H9 (cell line): ENCODE measurements around the gene GLMP. TPM values are rescaled to one million over a fixed set of nuclear protein-coding genes. Genes with fewer than 3 reads are reported as not detected.
A peak's percentile ranks its signal among the peaks of the same experiment; 100 is the strongest.

Experiments used
- DNase-seq: peaks from one replicate; pipeline ENCODE4 v3.0.0-alpha.2; 2017
- H2AFZ ChIP-seq: one replicate; pipeline ENCODE4 v1.6.1; 2013; ENCODE audit warnings: mild to moderate bottlenecking, low read length, control low read depth, moderate library complexity
- H2AK5ac ChIP-seq: 2 replicates; pipeline ENCODE4 v1.6.1; 2013; ENCODE audit warnings: low read length, control low read depth, mixed read lengths; ENCODE audit not compliant: insufficient read length
- H2BK120ac ChIP-seq: one replicate; pipeline ENCODE4 v1.6.1; 2013; ENCODE audit warnings: low read depth, mild to moderate bottlenecking, low read length, control low read depth, inconsistent platforms; ENCODE audit not compliant: poor library complexity, severe bottlenecking
- H2BK12ac ChIP-seq: 2 replicates; pipeline ENCODE4 v1.6.1; 2013; ENCODE audit warnings: low read length, control low read depth, mixed read lengths, low read depth; ENCODE audit not compliant: insufficient read length
- H2BK15ac ChIP-seq: 2 replicates; pipeline ENCODE4 v1.6.1; 2013; ENCODE audit warnings: low read depth, low read length, control low read depth
- H2BK20ac ChIP-seq: one replicate; pipeline ENCODE4 v1.6.1; 2013; ENCODE audit warnings: low read depth, mild to moderate bottlenecking, low read length, control low read depth, inconsistent platforms; ENCODE audit not compliant: poor library complexity, severe bottlenecking
- H2BK5ac ChIP-seq: 2 replicates; pipeline ENCODE4 v1.6.1; 2013; ENCODE audit warnings: low read length, control low read depth, mixed read lengths; ENCODE audit not compliant: insufficient read length
- H3K14ac ChIP-seq: 2 replicates; pipeline ENCODE4 v1.6.1; 2013; ENCODE audit warnings: low read length, control low read depth; ENCODE audit not compliant: insufficient read depth
- H3K18ac ChIP-seq: 2 replicates; pipeline ENCODE4 v1.6.1; 2013; ENCODE audit warnings: low read depth, mild to moderate bottlenecking, mixed read lengths, low read length, control low read depth; ENCODE audit not compliant: insufficient read length
- H3K23ac ChIP-seq: 2 replicates; pipeline ENCODE4 v1.6.1; 2013; ENCODE audit warnings: low read length, control low read depth, mixed read lengths, low read depth; ENCODE audit not compliant: insufficient read length
- H3K23me2 ChIP-seq: 2 replicates; pipeline ENCODE4 v1.6.1; 2013; ENCODE audit warnings: low read depth, mild to moderate bottlenecking, mixed read lengths, low read length, control low read depth; ENCODE audit not compliant: insufficient read length, poor library complexity, severe bottlenecking
- H3K27ac ChIP-seq: 2 replicates; pipeline ENCODE4 v1.5.1; 2013; ENCODE audit warnings: low read length, control low read depth, mixed read lengths, low read depth; ENCODE audit not compliant: insufficient read length
- H3K27me3 ChIP-seq: 2 replicates; pipeline ENCODE4 v1.6.1; 2013; ENCODE audit warnings: low read length, control low read depth, inconsistent platforms; ENCODE audit not compliant: insufficient read depth
- H3K4ac ChIP-seq: 2 replicates; pipeline ENCODE4 v1.6.1; 2013; ENCODE audit warnings: low read depth, mild to moderate bottlenecking, control low read depth, inconsistent platforms, low read length, moderate library complexity
- H3K4me1 ChIP-seq: 2 replicates; pipeline ENCODE4 v1.6.1; 2013; ENCODE audit warnings: low read length, control low read depth, inconsistent platforms; ENCODE audit not compliant: insufficient read depth
- H3K4me2 ChIP-seq: 2 replicates; pipeline ENCODE4 v1.6.1; 2013; ENCODE audit warnings: low read length, control low read depth, mixed read lengths; ENCODE audit not compliant: insufficient read length, insufficient read depth
- H3K56ac ChIP-seq: 2 replicates; pipeline ENCODE4 v1.6.1; 2013; ENCODE audit warnings: low read depth, mild to moderate bottlenecking, mixed read lengths, low read length, control low read depth; ENCODE audit not compliant: insufficient read length
- H3K79me1 ChIP-seq: 2 replicates; pipeline ENCODE4 v1.6.1; 2013; ENCODE audit warnings: low read depth, mild to moderate bottlenecking, moderate library complexity, low read length, control low read depth, inconsistent platforms; ENCODE audit not compliant: insufficient read depth, poor library complexity, severe bottlenecking
- H3K79me2 ChIP-seq: 2 replicates; pipeline ENCODE4 v1.6.1; 2013; ENCODE audit warnings: low read length, control low read depth, inconsistent platforms; ENCODE audit not compliant: insufficient read depth
- H3K9ac ChIP-seq: 2 replicates; pipeline ENCODE4 v1.6.1; 2013; ENCODE audit warnings: low read length, control low read depth, mixed read lengths; ENCODE audit not compliant: insufficient read length; ENCODE audit errors: extremely low read depth
- H3K9me3 ChIP-seq: one replicate; pipeline ENCODE4 v1.6.1; 2013; ENCODE audit warnings: low read depth, low read length, inconsistent platforms; ENCODE audit not compliant: control insufficient read depth
- H3T11ph ChIP-seq: one replicate; pipeline ENCODE4 v1.6.1; 2013; ENCODE audit warnings: mild to moderate bottlenecking, low read length, control low read depth, inconsistent platforms
- H4K20me1 ChIP-seq: one replicate; pipeline ENCODE4 v1.6.1; 2013; ENCODE audit not compliant: control insufficient read depth, insufficient read length, insufficient read depth
- H4K5ac ChIP-seq: 2 replicates; pipeline ENCODE4 v1.6.1; 2013; ENCODE audit warnings: low read depth, mild to moderate bottlenecking, mixed read lengths, low read length, control low read depth; ENCODE audit not compliant: insufficient read length
- H4K8ac ChIP-seq: replicated peaks from 2 replicates; pipeline ENCODE4 v1.6.1; 2013; ENCODE audit warnings: low read length, control low read depth, mixed read lengths, low read depth; ENCODE audit not compliant: insufficient read length
- H4K91ac ChIP-seq: 2 replicates; pipeline ENCODE4 v1.6.1; 2013; ENCODE audit warnings: low read depth, mild to moderate bottlenecking, moderate library complexity, mixed read lengths, low read length, control low read depth; ENCODE audit not compliant: insufficient read length
- H3K27ac Mint-ChIP-seq, 3 experiments: 2 replicates in 2 of 3; 3 replicates in 1 of 3; pipeline ENCODE4 v1.8.0; 2020 to 2021; ENCODE audit warnings: mixed read lengths in 3 of 3, mild to moderate bottlenecking in 1 of 3, moderate library complexity in 1 of 3
- H3K27me3 Mint-ChIP-seq: 2 replicates; pipeline ENCODE4 v1.8.0; 2021; ENCODE audit warnings: low read depth, mild to moderate bottlenecking, moderate library complexity, mixed read lengths
- H3K36me3 Mint-ChIP-seq, 3 experiments: 2 replicates in 2 of 3; 3 replicates in 1 of 3; pipeline ENCODE4 v1.8.0; 2020 to 2021; ENCODE audit warnings: low read depth in 3 of 3, mixed read lengths in 3 of 3; ENCODE audit not compliant: insufficient read depth in 1 of 3
- H3K4me1 Mint-ChIP-seq, 2 experiments: 2 replicates each; pipeline ENCODE4 v1.8.0; 2020; ENCODE audit warnings: mixed read lengths in 2 of 2
- H3K4me3 Mint-ChIP-seq, 2 experiments: 2 replicates in 1 of 2; 3 replicates in 1 of 2; pipeline ENCODE4 v1.8.0; 2020 to 2021; ENCODE audit warnings: mild to moderate bottlenecking in 2 of 2, mixed read lengths in 2 of 2, moderate library complexity in 1 of 2
- H3K9me3 Mint-ChIP-seq, 2 experiments: 2 replicates in 1 of 2; 3 replicates in 1 of 2; pipeline ENCODE4 v1.8.0; 2020; ENCODE audit warnings: mild to moderate bottlenecking in 2 of 2, mixed read lengths in 2 of 2, moderate library complexity in 1 of 2
- WGBS: extraction: QIAGEN DNeasy Blood & Tissue Kit; methylation state at CpG from one replicate; pipeline ENCODE4 v1.1.7; 2013; ENCODE audit warnings: missing lambda C conversion rate, low lambda C conversion rate, mixed read lengths; ENCODE audit not compliant: insufficient read length; ENCODE audit errors: extremely low coverage; 5-methylcytosine and 5-hydroxymethylcytosine counted together
- total RNA-seq: library from RNA; stranded (reverse); gene quantifications from 2 replicates; pipeline ENCODE4 v1.2.1, GENCODE V29; 2021
- TF ChIP-seq, protein P1 (sequence below): fragments of 200-600 bp; sonication (generic); conservative IDR thresholded peaks from 3 replicates; pipeline ENCODE4 v1.8.0; 2021; ENCODE audit warnings: antibody characterized with exemption, mild to moderate bottlenecking

The GLMP gene
- total RNA-seq, 1 experiment from 2014 or later = 49.2 TPM

DNA sequence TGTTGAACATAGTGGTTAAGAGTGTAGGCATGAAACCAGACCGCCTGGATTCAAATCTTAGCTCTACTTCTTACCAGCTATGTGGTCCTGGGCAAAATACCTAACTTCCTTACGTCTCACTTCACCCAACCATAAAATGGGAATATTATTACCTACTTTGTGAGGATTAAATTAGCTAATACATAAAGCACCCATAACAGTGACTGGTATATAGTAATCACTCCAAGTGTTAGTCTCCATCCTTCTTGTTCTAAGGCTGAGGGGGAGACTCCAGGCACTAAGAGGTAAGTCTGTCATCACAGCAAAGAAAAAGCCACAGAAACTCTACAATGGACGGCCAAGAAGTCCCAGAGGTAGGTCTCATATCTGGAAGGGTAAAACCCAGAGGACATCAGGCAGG, 15.6 kb downstream of the GLMP start:
- H2BK15ac ChIP-seq = no peak overlapping the region
- H3K4me1 ChIP-seq = no peaks in the 10 kb centered on the region
- peaks cover 24 to 29% of the 10 kb centered on the region in 2 experiments for H3K4me1 Mint-ChIP-seq
- H4K91ac ChIP-seq = no peak overlapping the region
- H2BK12ac ChIP-seq = no peak overlapping the region
- H2BK20ac ChIP-seq = no peak overlapping the region
- no peak overlapping the region for H3K14ac ChIP-seq
- peaks cover 5% of the 10 kb centered on the region for H3K79me1 ChIP-seq
- no peaks in the 10 kb centered on the region for H4K20me1 ChIP-seq
- H3K27me3 ChIP-seq = no peaks in the 10 kb centered on the region
- H4K8ac ChIP-seq = no peak overlapping the region
- no peak overlapping the region for H3K27ac ChIP-seq
- H4K5ac ChIP-seq = no peak overlapping the region
- no peaks in the 10 kb centered on the region; the same call in 1 of the 2 replicates for H3K27me3 Mint-ChIP-seq
- H3K9ac ChIP-seq = no peak overlapping the region
- H3K23ac ChIP-seq = no peak overlapping the region
- H3K4me3 Mint-ChIP-seq = peak overlapping the region in 1 of 2 experiments; percentile 26; a peak in 2 of 5 replicates
- no CpG with 5 or more reads among the region's 3 CpGs for WGBS
- no peak overlapping the region for H2AFZ ChIP-seq
- H2BK5ac ChIP-seq = no peak overlapping the region
- TF ChIP-seq, protein P1, sequence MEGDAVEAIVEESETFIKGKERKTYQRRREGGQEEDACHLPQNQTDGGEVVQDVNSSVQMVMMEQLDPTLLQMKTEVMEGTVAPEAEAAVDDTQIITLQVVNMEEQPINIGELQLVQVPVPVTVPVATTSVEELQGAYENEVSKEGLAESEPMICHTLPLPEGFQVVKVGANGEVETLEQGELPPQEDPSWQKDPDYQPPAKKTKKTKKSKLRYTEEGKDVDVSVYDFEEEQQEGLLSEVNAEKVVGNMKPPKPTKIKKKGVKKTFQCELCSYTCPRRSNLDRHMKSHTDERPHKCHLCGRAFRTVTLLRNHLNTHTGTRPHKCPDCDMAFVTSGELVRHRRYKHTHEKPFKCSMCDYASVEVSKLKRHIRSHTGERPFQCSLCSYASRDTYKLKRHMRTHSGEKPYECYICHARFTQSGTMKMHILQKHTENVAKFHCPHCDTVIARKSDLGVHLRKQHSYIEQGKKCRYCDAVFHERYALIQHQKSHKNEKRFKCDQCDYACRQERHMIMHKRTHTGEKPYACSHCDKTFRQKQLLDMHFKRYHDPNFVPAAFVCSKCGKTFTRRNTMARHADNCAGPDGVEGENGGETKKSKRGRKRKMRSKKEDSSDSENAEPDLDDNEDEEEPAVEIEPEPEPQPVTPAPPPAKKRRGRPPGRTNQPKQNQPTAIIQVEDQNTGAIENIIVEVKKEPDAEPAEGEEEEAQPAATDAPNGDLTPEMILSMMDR = no peak
- no peaks in the 10 kb centered on the region for H3K9me3 Mint-ChIP-seq
- no peak overlapping the region for H3T11ph ChIP-seq
- no peak overlapping the region for H3K4me2 ChIP-seq
- peaks cover 35 to 47% (median 40%) of the 10 kb centered on the region in 3 experiments; a peak in 6 of 7 replicates for H3K36me3 Mint-ChIP-seq
- H3K18ac ChIP-seq = no peak overlapping the region
- peaks cover 22% of the 10 kb centered on the region for H3K79me2 ChIP-seq
- H3K4ac ChIP-seq = no peak overlapping the region
- no peak overlapping the region for H2AK5ac ChIP-seq
- DNase-seq = no peak
- no peak overlapping the region for H3K27ac Mint-ChIP-seq
- peaks cover 12% of the 10 kb centered on the region for H3K23me2 ChIP-seq
- no peak overlapping the region for H2BK120ac ChIP-seq
- no peak overlapping the region for H3K56ac ChIP-seq
- H3K9me3 ChIP-seq = no peaks in the 10 kb centered on the region
